ENCODE measurements around the gene SUPT3H. TPM values are rescaled to one million over a fixed set of nuclear protein-coding genes. Genes with fewer than 3 reads are reported as not detected.

The SUPT3H gene
- total and polyA plus RNA-seq, 12 donors: 2.1 to 6.2 (median 3.5) TPM

DNA sequence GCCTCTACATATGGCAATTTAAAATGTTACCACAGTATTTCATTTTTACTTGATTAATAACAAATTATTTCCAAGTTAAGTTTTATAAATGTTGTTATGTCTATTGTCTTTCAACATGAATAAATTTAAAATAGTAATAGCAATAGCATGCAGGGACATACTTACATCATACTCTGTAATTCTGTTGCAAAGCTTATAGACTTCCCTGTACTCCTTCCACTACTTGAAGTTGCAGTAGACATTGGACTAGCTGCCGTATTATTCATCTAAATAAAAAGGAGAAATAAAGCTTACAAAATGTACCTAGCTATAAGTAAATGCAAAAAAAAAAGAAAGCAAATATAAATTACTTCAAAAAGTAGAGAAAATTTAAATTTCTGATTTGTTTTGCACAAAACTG, 12.7 kb downstream of the SUPT3H start:
- WGBS, 2 donors: 90 to 95% methylated on average over 1 of the region's 1 CpG
- intact Hi-C loops (cut with DNase I): no loop called here

DNA sequence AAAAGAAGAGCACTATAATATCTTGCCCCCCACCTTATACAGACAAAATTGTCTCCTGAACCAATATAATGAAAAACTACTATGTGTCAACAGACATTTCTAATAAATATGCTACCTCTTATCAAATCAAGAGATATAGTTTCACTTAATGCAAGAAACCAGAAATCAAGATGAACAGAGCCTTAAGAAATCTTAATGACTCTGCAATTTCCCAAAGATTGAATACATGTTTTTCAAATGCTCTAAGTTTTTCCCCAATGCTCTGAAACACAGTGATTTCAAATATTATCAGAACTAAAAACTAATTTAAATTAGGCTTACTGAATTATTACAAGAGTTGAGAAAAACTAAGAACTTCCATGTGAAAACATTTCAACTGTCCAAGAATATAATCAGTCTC, 13.3 kb downstream of the SUPT3H start:
- H3K27me3 ChIP-seq: no peaks in the 10 kb centered on the region
- H3K4me3 ChIP-seq: no peak overlapping the region
- no peak overlapping the region for H3K27ac ChIP-seq
- H3K9me3 ChIP-seq: no peaks in the 10 kb centered on the region
- intact Hi-C loops (cut with DNase I): no loop called here
- TF ChIP-seq CTCF (IDR thresholded peaks at IDR 0.05): no peak
- DNase-seq (no peak), ATAC-seq (no peak)
- peaks cover 0 to 5% (median 0%) of the 10 kb centered on the region in 9 donors for H3K4me1 ChIP-seq
- H3K36me3 ChIP-seq: no peaks in the 10 kb centered on the region

More for the DNA sequence above, 12.7 kb downstream of the SUPT3H start:
- no peak for DNase-seq
- Histone ChIP-seq H3K4me3 (no peak overlapping the region), H3K4me1 (peaks cover 0 to 5% (median 0%) of the 10 kb centered on the region in 9 donors), H3K36me3 (no peaks in the 10 kb centered on the region), H3K27me3 (no peaks in the 10 kb centered on the region), H3K9me3 (no peaks in the 10 kb centered on the region), H3K27ac (no peak overlapping the region)
- no peak for TF ChIP-seq CTCF (IDR thresholded peaks at IDR 0.05)
- ATAC-seq: no peak

DNA sequence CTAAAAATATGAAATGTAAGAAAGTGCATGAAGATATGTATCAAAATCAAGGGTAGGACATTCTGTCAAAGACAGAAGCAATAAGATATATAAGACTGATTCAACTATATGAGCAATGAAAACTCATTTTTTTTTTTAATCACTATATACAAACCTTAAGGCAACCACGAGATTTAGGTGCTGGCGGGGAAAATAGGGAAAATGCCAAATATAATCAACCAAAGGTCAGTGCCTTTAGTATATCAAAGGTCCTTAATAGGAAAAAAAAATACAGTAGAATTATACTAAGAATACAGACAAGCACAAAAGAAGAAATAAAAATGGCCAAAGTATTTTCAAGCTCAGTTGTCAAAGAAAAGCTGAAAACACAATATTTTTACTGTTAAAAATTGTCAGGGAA, 24.1 kb downstream of the SUPT3H start:
- WGBS, 2 donors: 95 to 96% methylated on average over 2 of the region's 2 CpGs

DNA sequence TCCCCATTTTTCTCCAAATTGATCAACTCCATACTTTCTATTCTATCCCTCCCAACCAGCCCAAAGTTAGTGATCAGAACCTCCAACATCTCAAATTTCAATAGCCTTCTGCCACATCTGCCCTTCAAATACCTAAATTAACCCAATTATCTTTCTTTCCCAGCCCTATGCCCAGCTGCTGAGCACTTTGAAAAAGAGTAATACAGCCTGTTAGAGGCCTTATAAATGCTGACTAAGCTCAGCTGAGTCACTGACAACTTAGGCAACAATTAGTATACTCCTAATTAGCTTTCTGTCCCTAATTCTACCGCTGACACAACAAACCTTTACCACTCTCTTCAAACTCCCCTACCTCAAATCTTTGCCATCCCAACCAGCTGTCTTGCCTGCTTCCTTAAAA, 26.1 kb downstream of the SUPT3H start:
- Histone ChIP-seq H3K27me3 (no peaks in the 10 kb centered on the region), H3K27ac (no peak overlapping the region), H3K4me1 (no peaks in the 10 kb centered on the region), H3K36me3 (no peaks in the 10 kb centered on the region), H3K9me3 (no peaks in the 10 kb centered on the region), H3K4me3 (no peak overlapping the region)
- DNase-seq (no peak), ATAC-seq (no peak)
- WGBS, 2 donors: 86 to 89% methylated on average over 1 of the region's 1 CpG
- intact Hi-C loops (cut with DNase I): no loop called here
- no peak for TF ChIP-seq CTCF (IDR thresholded peaks at IDR 0.05)

More for the DNA sequence above, 24.1 kb downstream of the SUPT3H start:
- ATAC-seq: no peak
- H3K4me3 ChIP-seq: no peak overlapping the region
- TF ChIP-seq CTCF (IDR thresholded peaks at IDR 0.05): no peak
- intact Hi-C loops (cut with DNase I): no loop called here
- H3K27me3 ChIP-seq: no peaks in the 10 kb centered on the region
- no peaks in the 10 kb centered on the region for H3K4me1 ChIP-seq
- H3K36me3 ChIP-seq: no peaks in the 10 kb centered on the region
- no peak overlapping the region for H3K27ac ChIP-seq
- no peaks in the 10 kb centered on the region for H3K9me3 ChIP-seq
- no peak for DNase-seq

DNA sequence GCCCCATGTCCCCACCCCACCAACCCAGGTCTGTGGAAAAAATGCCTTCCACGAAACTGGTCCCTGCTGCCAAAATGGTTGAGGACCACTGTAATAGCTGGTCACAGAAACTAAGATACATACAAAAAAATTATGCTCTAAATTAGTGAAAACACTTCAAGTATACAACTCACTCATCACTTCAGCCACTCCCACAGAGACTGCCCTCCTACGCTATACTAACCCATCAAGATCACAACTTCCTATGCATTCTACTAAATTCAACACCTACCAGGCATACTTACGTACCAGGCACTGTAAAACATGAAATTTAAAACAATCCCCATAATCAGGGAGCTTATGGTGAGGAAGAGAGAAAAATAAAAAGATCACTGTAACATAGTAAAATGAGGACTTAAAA, 26.7 kb downstream of the SUPT3H start:
- ATAC-seq: no peak

More for the DNA sequence above, 26.7 kb downstream of the SUPT3H start:
- TF ChIP-seq CTCF (IDR thresholded peaks at IDR 0.05): no peak
- H3K27ac ChIP-seq: no peak overlapping the region
- intact Hi-C loops (cut with DNase I): no loop called here
- 97 to 98% methylated on average over 3 of the region's 3 CpGs for WGBS, 2 donors
- no peaks in the 10 kb centered on the region for H3K4me1 ChIP-seq
- no peaks in the 10 kb centered on the region for H3K9me3 ChIP-seq
- no peaks in the 10 kb centered on the region for H3K27me3 ChIP-seq
- H3K4me3 ChIP-seq: no peak overlapping the region
- no peak for DNase-seq
- H3K36me3 ChIP-seq: no peaks in the 10 kb centered on the region

Data from heart right ventricle (tissue), 16 donors.